ENCODE measurements around the gene PNPLA1.

Gene PNPLA1

GRCh38 chr6:36269834-36270705, at the start of gene PNPLA1:
PNPLA1 (plus strand) TSS chr6:36270060; CDS start chr6:36270460, 400 bp downstream.
- DNase-seq (ENCODE audit: low read depth): no peak

GRCh38 chr6:36220226-36220625, 49.6 kb upstream of the PNPLA1 start:
- no peak for DNase-seq (ENCODE audit: low read depth)

GRCh38 chr6:36221674-36222073, 48.2 kb upstream of the PNPLA1 start:
- DNase-seq (ENCODE audit: low read depth): no peak

- no peak for DNase-seq (ENCODE audit: low read depth)
These were observed 46.9 kb upstream of the PNPLA1 start for GRCh38 chr6:36222924-36223323.

GRCh38 chr6:36223706-36224105, 46.2 kb upstream of the PNPLA1 start:
- DNase-seq (ENCODE audit: low read depth): no peak

- no peak for DNase-seq (ENCODE audit: low read depth)
These were observed 44.9 kb upstream of the PNPLA1 start for GRCh38 chr6:36224918-36225461.

GRCh38 chr6:36226438-36227047, 43.3 kb upstream of the PNPLA1 start:
- DNase-seq (ENCODE audit: low read depth): no peak

GRCh38 chr6:36227379-36228228, 42.3 kb upstream of the PNPLA1 start:
- no peak for DNase-seq (ENCODE audit: low read depth)

- DNase-seq (ENCODE audit: low read depth): no peak
These were observed 40.6 kb upstream of the PNPLA1 start for GRCh38 chr6:36229223-36229622.

- DNase-seq (ENCODE audit: low read depth): no peak
These were observed 39.5 kb upstream of the PNPLA1 start for GRCh38 chr6:36230371-36230770.

GRCh38 chr6:36232172-36232571, 37.7 kb upstream of the PNPLA1 start:
- no peak for DNase-seq (ENCODE audit: low read depth)

- no peak for DNase-seq (ENCODE audit: low read depth)
These were observed 34.6 kb upstream of the PNPLA1 start for GRCh38 chr6:36235309-36235708.

- no peak for DNase-seq (ENCODE audit: low read depth)
These were observed 34.0 kb upstream of the PNPLA1 start for GRCh38 chr6:36235862-36236261.

- DNase-seq (ENCODE audit: low read depth): no peak
These were observed 30.1 kb upstream of the PNPLA1 start for GRCh38 chr6:36239774-36240173.

GRCh38 chr6:36241728-36242127, 28.1 kb upstream of the PNPLA1 start:
- DNase-seq (ENCODE audit: low read depth): no peak

- DNase-seq (ENCODE audit: low read depth): no peak
These were observed 27.7 kb upstream of the PNPLA1 start for GRCh38 chr6:36242161-36242560.

GRCh38 chr6:36242626-36243025, 27.2 kb upstream of the PNPLA1 start:
- no peak for DNase-seq (ENCODE audit: low read depth)

GRCh38 chr6:36243562-36244212, 26.2 kb upstream of the PNPLA1 start:
- DNase-seq (ENCODE audit: low read depth): no peak

GRCh38 chr6:36244641-36245280, 25.1 kb upstream of the PNPLA1 start:
- DNase-seq (ENCODE audit: low read depth): no peak

- DNase-seq (ENCODE audit: low read depth): no peak
These were observed 24.2 kb upstream of the PNPLA1 start for GRCh38 chr6:36245572-36246061.

Measured in stromal cell of bone marrow (primary cell).